HL-60 (cell line): ENCODE measurements around the gene INSIG2.

Source experiments
- DNase-seq, 2 experiments: peaks; one replicate each; pipeline ENCODE4 v3.0.0-alpha.2; 2010 to 2020; ENCODE audit warnings: low read depth in 1 of 2, low spot score in 1 of 2
- H3K27ac ChIP-seq: fragments of 250-450 bp; sonication (Bioruptor Pico); replicated peaks from 2 replicates; pipeline ENCODE4 v1.5.1; 2020; ENCODE audit warnings: mild to moderate bottlenecking, moderate library complexity
- H3K27me3 ChIP-seq: fragments of 250-450 bp; sonication (Bioruptor Pico); 2 replicates; pipeline ENCODE4 v1.5.1; 2021; ENCODE audit warnings: mild to moderate bottlenecking, moderate library complexity; ENCODE audit not compliant: insufficient read depth, poor library complexity, severe bottlenecking
- H3K4me3 ChIP-seq: replicated peaks from 2 replicates; pipeline ENCODE4 v1.5.1; 2011; ENCODE audit warnings: mild to moderate bottlenecking, control low read depth, low read length; ENCODE audit not compliant: insufficient read depth
- GABPA ChIP-seq: IDR thresholded peaks from 2 replicates; pipeline ENCODE4 v1.6.1; 2012; ENCODE audit warnings: low read depth
- POLR2AphosphoS5 ChIP-seq: IDR thresholded peaks from 2 replicates; pipeline ENCODE4 v1.6.1; 2012; ENCODE audit warnings: low read depth
- SPI1 ChIP-seq: IDR thresholded peaks from 2 replicates; pipeline ENCODE4 v1.6.1; 2012; ENCODE audit warnings: low read depth, mild to moderate bottlenecking, borderline replicate concordance
- TF ChIP-seq, protein P1 (sequence below): IDR thresholded peaks from one replicate; pipeline ENCODE4 v1.5.1; 2011; ENCODE audit warnings: low read length, control low read depth, inconsistent platforms; ENCODE audit not compliant: insufficient read depth
- TF ChIP-seq, protein P2 (sequence below): IDR thresholded peaks from 2 replicates; pipeline ENCODE4 v1.6.1; 2012; ENCODE audit warnings: low read depth; ENCODE audit not compliant: insufficient replicate concordance

Gene INSIG2

DNA sequence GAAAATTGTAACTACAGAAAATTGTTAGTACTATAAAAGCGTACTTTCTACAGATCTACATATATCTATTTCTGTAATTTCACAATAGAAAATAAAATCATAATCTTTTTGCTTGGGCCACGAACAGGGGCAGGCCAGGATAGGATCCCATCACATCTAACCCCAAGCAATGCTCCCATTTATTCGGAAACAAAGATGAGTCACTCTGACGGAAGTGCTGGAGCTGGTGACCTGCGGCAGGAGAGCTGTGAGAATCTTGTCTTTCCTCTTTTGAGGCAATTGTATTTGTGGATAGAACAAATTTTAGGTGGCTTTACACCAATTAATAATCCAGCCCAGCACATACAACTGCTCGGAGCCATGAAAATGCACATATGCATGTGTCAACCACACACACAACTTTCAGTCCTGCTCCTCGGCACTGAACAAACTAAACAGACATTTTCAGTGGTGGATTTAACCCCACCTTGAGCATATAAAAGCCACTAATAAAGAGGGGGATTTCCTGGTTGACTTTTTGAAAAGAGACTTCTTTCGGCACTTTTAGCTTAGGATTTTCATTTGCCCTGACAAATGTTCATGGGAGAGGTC is 22.3 kb upstream of the INSIG2 start:
- H3K4me3 ChIP-seq = no peak overlapping the region
- no peak for DNase-seq
- TF ChIP-seq, protein P1, sequence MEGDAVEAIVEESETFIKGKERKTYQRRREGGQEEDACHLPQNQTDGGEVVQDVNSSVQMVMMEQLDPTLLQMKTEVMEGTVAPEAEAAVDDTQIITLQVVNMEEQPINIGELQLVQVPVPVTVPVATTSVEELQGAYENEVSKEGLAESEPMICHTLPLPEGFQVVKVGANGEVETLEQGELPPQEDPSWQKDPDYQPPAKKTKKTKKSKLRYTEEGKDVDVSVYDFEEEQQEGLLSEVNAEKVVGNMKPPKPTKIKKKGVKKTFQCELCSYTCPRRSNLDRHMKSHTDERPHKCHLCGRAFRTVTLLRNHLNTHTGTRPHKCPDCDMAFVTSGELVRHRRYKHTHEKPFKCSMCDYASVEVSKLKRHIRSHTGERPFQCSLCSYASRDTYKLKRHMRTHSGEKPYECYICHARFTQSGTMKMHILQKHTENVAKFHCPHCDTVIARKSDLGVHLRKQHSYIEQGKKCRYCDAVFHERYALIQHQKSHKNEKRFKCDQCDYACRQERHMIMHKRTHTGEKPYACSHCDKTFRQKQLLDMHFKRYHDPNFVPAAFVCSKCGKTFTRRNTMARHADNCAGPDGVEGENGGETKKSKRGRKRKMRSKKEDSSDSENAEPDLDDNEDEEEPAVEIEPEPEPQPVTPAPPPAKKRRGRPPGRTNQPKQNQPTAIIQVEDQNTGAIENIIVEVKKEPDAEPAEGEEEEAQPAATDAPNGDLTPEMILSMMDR = no peak
- no peak for TF ChIP-seq SPI1
- TF ChIP-seq POLR2AphosphoS5 = no peak
- TF ChIP-seq GABPA = no peak
- TF ChIP-seq, protein P2, sequence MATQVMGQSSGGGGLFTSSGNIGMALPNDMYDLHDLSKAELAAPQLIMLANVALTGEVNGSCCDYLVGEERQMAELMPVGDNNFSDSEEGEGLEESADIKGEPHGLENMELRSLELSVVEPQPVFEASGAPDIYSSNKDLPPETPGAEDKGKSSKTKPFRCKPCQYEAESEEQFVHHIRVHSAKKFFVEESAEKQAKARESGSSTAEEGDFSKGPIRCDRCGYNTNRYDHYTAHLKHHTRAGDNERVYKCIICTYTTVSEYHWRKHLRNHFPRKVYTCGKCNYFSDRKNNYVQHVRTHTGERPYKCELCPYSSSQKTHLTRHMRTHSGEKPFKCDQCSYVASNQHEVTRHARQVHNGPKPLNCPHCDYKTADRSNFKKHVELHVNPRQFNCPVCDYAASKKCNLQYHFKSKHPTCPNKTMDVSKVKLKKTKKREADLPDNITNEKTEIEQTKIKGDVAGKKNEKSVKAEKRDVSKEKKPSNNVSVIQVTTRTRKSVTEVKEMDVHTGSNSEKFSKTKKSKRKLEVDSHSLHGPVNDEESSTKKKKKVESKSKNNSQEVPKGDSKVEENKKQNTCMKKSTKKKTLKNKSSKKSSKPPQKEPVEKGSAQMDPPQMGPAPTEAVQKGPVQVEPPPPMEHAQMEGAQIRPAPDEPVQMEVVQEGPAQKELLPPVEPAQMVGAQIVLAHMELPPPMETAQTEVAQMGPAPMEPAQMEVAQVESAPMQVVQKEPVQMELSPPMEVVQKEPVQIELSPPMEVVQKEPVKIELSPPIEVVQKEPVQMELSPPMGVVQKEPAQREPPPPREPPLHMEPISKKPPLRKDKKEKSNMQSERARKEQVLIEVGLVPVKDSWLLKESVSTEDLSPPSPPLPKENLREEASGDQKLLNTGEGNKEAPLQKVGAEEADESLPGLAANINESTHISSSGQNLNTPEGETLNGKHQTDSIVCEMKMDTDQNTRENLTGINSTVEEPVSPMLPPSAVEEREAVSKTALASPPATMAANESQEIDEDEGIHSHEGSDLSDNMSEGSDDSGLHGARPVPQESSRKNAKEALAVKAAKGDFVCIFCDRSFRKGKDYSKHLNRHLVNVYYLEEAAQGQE = no peak
- no peak overlapping the region for H3K27ac ChIP-seq
- peaks cover 3% of the 10 kb centered on the region for H3K27me3 ChIP-seq

DNA sequence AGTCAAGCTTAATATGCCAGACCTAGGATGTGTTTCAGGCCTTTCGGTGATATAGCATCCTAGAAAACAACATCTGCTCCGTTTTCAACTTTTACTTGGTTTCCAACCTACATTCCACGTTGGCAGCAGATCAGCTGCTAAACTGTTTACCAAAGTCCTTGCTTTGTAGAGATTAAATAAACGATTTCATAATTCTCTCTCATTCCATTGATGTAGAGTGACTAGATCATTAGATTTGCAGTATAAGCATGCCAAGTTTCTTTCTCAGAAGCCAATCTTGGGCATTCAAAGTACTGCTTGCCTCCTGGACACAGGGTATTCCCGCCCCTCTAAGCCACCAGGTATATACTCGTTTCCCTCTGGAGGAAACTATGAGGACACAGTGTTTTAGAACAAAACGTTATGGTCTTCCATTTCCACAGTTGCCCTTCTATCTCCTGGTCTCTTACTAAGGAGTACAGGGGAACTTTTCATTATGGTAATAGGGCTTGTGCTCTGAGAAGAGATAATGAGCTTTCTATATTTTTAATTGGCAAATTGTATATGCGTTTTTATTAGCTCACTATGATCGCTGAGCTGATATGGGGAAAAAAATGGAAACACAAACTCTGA is 10.5 kb upstream of the INSIG2 start:
- DNase-seq = no peak
- Histone ChIP-seq H3K27me3 (peaks cover 21% of the 10 kb centered on the region), H3K27ac (no peak overlapping the region), H3K4me3 (no peak overlapping the region)
- no peak for TF ChIP-seq GABPA

DNA sequence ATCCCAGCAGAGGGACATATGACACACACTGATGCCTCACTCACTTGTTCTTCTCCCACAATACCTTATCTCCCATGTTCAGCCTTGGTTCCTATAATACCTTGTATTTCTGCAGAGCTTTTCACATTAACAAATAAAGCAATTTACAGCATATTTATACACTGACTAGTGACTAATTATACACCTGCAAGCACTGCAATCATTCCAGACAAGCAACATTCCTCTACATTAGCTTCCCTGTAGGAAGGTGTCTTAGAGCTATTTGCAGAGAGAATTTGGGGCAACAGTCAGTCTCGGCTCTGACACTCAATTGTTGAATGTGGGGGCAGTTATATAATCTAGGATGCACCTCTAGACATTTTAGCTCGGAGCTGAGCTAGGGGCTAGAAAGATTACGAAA is 9.5 kb upstream of the INSIG2 start:
- H3K27me3 ChIP-seq = peaks cover 22% of the 10 kb centered on the region
- TF ChIP-seq GABPA (no peak), POLR2AphosphoS5 (no peak), SPI1 (no peak)
- TF ChIP-seq, protein P1 = no peak
- TF ChIP-seq, protein P2 = no peak
- no peak overlapping the region for H3K27ac ChIP-seq
- no peak for DNase-seq
- no peak overlapping the region for H3K4me3 ChIP-seq

DNA sequence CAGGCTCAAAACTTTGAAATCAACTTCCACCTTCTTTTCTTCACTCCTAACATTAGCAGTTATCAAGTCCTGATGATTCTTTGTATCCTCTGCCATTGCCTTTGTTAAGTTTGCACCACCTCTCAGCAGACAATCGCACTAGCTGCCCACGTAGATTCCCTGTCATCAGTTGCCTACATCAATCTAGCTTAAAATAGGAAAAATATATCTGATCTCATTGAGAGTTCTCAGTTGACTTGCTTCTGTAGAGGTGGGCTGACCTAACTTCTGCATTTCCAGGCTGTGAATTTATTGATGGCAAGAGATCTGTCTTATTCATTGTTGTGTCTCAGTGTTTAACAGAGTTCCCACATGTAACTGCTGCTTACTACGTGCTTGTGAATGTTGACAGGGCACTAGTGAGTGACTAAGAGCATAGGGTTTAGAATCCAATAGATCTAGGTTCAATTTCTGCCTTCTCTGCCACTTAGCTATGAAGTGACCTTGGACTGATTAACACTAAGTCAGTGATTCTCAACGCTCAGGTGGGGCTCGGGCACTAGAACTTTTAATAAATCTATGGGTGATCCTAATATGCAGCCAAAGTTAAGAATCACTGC is 3.7 kb upstream of the INSIG2 start:
- Histone ChIP-seq H3K27me3 (peaks cover 16% of the 10 kb centered on the region), H3K4me3 (no peak overlapping the region), H3K27ac (no peak overlapping the region)
- TF ChIP-seq, protein P2 = no peak
- no peak for TF ChIP-seq GABPA
- TF ChIP-seq, protein P1 = no peak
- TF ChIP-seq POLR2AphosphoS5 = no peak
- TF ChIP-seq SPI1 = no peak
- DNase-seq = no peak
